H1 (cell line): Measurements from ENCODE around the gene SSC5D. TPM values are rescaled to one million over a fixed set of nuclear protein-coding genes. Genes with fewer than 3 reads are reported as not detected.

ENCODE experiments used
- CTCF ChIA-PET: fragments of 300-600 bp; sonication (Branson Sonifier 250); formaldehyde crosslinking; loops from one replicate; lab custom pipeline; 2021; ENCODE audit not compliant: partially characterized antibody; lab: Charles Lee
- POLR2A ChIA-PET: fragments of 300-600 bp; sonication (Branson Sonifier 250); formaldehyde crosslinking; loops from one replicate; lab custom pipeline; 2021; ENCODE audit warnings: inconsistent platforms; ENCODE audit not compliant: partially characterized antibody; lab: Charles Lee
- DNase-seq, 2 experiments: peaks; one replicate each; pipeline versions ENCODE4 v3.0.0 to v3.0.0-alpha.2; 2010 to 2022; ENCODE audit warnings: low spot score in 2 of 2, low read depth in 1 of 2, mixed read lengths in 1 of 2
- FAIRE-seq: peaks from 2 replicates; lab custom pipeline; 2011; peaks lifted over from hg19 to GRCh38; lab: Jason Lieb, UNC
- H2AFZ ChIP-seq: 2 replicates; pipeline ENCODE4 v1.8.1; 2012; ENCODE audit warnings: low read length, inconsistent platforms
- H2AK5ac ChIP-seq: 2 replicates; pipeline ENCODE4 v1.6.1; 2013; ENCODE audit warnings: low read depth, low read length
- H2BK120ac ChIP-seq: replicated peaks from 2 replicates; pipeline ENCODE3; 2013; ENCODE audit warnings: low read depth, low read length, inconsistent platforms
- H2BK12ac ChIP-seq: 2 replicates; pipeline ENCODE4 v1.6.1; 2013; ENCODE audit warnings: low read depth, low read length
- H2BK15ac ChIP-seq: 2 replicates; pipeline ENCODE4 v1.6.1; 2013; ENCODE audit warnings: low read length
- H2BK20ac ChIP-seq: 2 replicates; pipeline ENCODE4 v1.6.1; 2013; ENCODE audit warnings: low read length
- H2BK5ac ChIP-seq: 2 replicates; pipeline ENCODE4 v1.6.1; 2013; ENCODE audit warnings: low read depth, low read length
- H3K14ac ChIP-seq: 2 replicates; pipeline ENCODE4 v1.6.1; 2013; ENCODE audit warnings: inconsistent platforms; ENCODE audit not compliant: insufficient read length
- H3K18ac ChIP-seq: 2 replicates; pipeline ENCODE4 v1.6.1; 2013; ENCODE audit warnings: low read length; ENCODE audit errors: extremely low read depth
- H3K23ac ChIP-seq: 2 replicates; pipeline ENCODE4 v1.6.1; 2013; ENCODE audit warnings: inconsistent platforms; ENCODE audit not compliant: insufficient read length
- H3K23me2 ChIP-seq: 2 replicates; pipeline ENCODE4 v1.6.1; 2013; ENCODE audit warnings: low read depth, low read length
- H3K27ac ChIP-seq: 2 replicates; pipeline ENCODE4 v1.6.1; 2011; ENCODE audit warnings: low read depth, low read length, inconsistent platforms
- H3K27me3 ChIP-seq, 4 experiments: replicated peaks in 1 of 4; 1 replicate in 1 of 4; 2 replicates in 3 of 4; pipeline versions ENCODE4 v1.6.1 to v1.8.1; 2011 to 2013; ENCODE audit warnings: low read length in 3 of 4, mild to moderate bottlenecking in 3 of 4, inconsistent platforms in 2 of 4, mixed read lengths in 2 of 4, moderate library complexity in 1 of 4; ENCODE audit not compliant: control insufficient read depth in 3 of 4, insufficient read depth in 3 of 4; ENCODE audit errors: extremely low read depth in 1 of 4
- H3K36me3 ChIP-seq, 4 experiments: 2 replicates each; pipeline versions ENCODE4 v1.6.1 to v1.8.1; 2011 to 2013; ENCODE audit warnings: mild to moderate bottlenecking in 4 of 4, low read length in 3 of 4, moderate library complexity in 2 of 4, control low read depth in 1 of 4, inconsistent platforms in 1 of 4; ENCODE audit not compliant: insufficient read depth in 4 of 4, control insufficient read depth in 2 of 4
- H3K4ac ChIP-seq: replicated peaks from 2 replicates; pipeline ENCODE3; 2013; ENCODE audit warnings: low read length, low read depth, mixed read lengths, inconsistent platforms; ENCODE audit not compliant: insufficient read length
- H3K4me1 ChIP-seq, 4 experiments: replicated peaks in 1 of 4; 1 replicate in 1 of 4; 2 replicates in 3 of 4; pipeline versions ENCODE4 v1.6.1 to v1.8.1; 2011 to 2013; ENCODE audit warnings: low read length in 3 of 4, inconsistent platforms in 2 of 4, mixed read lengths in 1 of 4; ENCODE audit not compliant: insufficient read depth in 4 of 4, control insufficient read depth in 3 of 4
- H3K4me2 ChIP-seq, 2 experiments: 2 replicates each; pipeline versions ENCODE4 v1.6.1 to v1.8.1; 2011 to 2013; ENCODE audit warnings: low read depth in 2 of 2, low read length in 2 of 2, control low read depth in 1 of 2, inconsistent platforms in 1 of 2, mild to moderate bottlenecking in 1 of 2; ENCODE audit not compliant: insufficient read depth in 1 of 2
- H3K4me3 ChIP-seq, 4 experiments: fragments of 200-600, 300-600 bp in 1 of 4; sonication (generic), shearing (Covaris generic), sonication (Bioruptor Twin) in 1 of 4; 2 replicates each; pipeline versions ENCODE4 v1.5.1 to v1.8.1; 2011 to 2016; ENCODE audit warnings: low read length in 4 of 4, low read depth in 3 of 4, control low read depth in 2 of 4, inconsistent platforms in 2 of 4, mild to moderate bottlenecking in 2 of 4, mixed read lengths in 1 of 4, moderate library complexity in 1 of 4; ENCODE audit not compliant: insufficient read depth in 2 of 4; ENCODE audit errors: extremely low read depth in 1 of 4
- H3K56ac ChIP-seq: replicated peaks from 2 replicates; pipeline ENCODE3; 2013; ENCODE audit warnings: low read depth, mild to moderate bottlenecking, mixed read lengths, low read length, inconsistent platforms; ENCODE audit not compliant: insufficient read length
- H3K79me1 ChIP-seq: 2 replicates; pipeline ENCODE4 v1.6.1; 2013; ENCODE audit warnings: low read depth, low read length, control low read depth
- H3K79me2 ChIP-seq, 2 experiments: 2 replicates each; pipeline versions ENCODE4 v1.6.1 to v1.8.1; 2012 to 2013; ENCODE audit warnings: low read length in 2 of 2, mild to moderate bottlenecking in 2 of 2, inconsistent platforms in 1 of 2; ENCODE audit not compliant: insufficient read depth in 2 of 2, control insufficient read depth in 1 of 2
- H3K9ac ChIP-seq, 4 experiments: replicated peaks in 1 of 4; 1 replicate in 1 of 4; 2 replicates in 3 of 4; pipeline versions ENCODE4 v1.6.1 to v1.8.1; 2011 to 2013; ENCODE audit warnings: low read depth in 3 of 4, low read length in 3 of 4, control low read depth in 2 of 4, mild to moderate bottlenecking in 2 of 4, moderate library complexity in 2 of 4, inconsistent platforms in 1 of 4; ENCODE audit errors: extremely low read depth in 1 of 4
- H3K9me3 ChIP-seq, 2 experiments: 2 replicates each; pipeline versions ENCODE4 v1.6.1 to v1.8.1; 2012 to 2013; ENCODE audit warnings: mild to moderate bottlenecking in 2 of 2, moderate library complexity in 2 of 2, control low read depth in 1 of 2, inconsistent platforms in 1 of 2, low read depth in 1 of 2, low read length in 1 of 2, mixed read lengths in 1 of 2; ENCODE audit not compliant: insufficient read depth in 2 of 2
- H4K20me1 ChIP-seq, 2 experiments: replicated peaks in 1 of 2; 2 replicates each; pipeline versions ENCODE3 to v1.8.1; 2011 to 2013; ENCODE audit warnings: inconsistent platforms in 2 of 2, low read length in 2 of 2, mild to moderate bottlenecking in 1 of 2; ENCODE audit not compliant: insufficient read depth in 2 of 2, control insufficient read depth in 1 of 2
- H4K5ac ChIP-seq: 2 replicates; pipeline ENCODE4 v1.6.1; 2013; ENCODE audit warnings: low read length, low read depth, mixed read lengths, inconsistent platforms; ENCODE audit not compliant: insufficient read length
- H4K8ac ChIP-seq: 2 replicates; pipeline ENCODE4 v1.8.0; 2013; ENCODE audit warnings: mild to moderate bottlenecking, moderate library complexity, low read length, inconsistent platforms; ENCODE audit not compliant: insufficient read depth; ENCODE audit errors: extremely low read depth
- H4K91ac ChIP-seq: replicated peaks from 2 replicates; pipeline ENCODE3; 2013; ENCODE audit warnings: low read length, mixed read lengths, inconsistent platforms; ENCODE audit not compliant: insufficient read length
- ATF3 ChIP-seq: IDR thresholded peaks from 2 replicates; pipeline ENCODE4 v1.6.1; 2011; ENCODE audit warnings: low read depth, mild to moderate bottlenecking, low read length; ENCODE audit not compliant: insufficient read depth
- CTCF ChIP-seq, 3 experiments: IDR thresholded peaks; 1 replicate in 2 of 3; 2 replicates in 1 of 3; pipeline versions ENCODE4 v1.5.1 to v1.6.1; 2011; ENCODE audit warnings: low read length in 3 of 3, mild to moderate bottlenecking in 3 of 3, inconsistent platforms in 2 of 3, low read depth in 1 of 3, moderate library complexity in 1 of 3; ENCODE audit not compliant: insufficient read depth in 1 of 3; ENCODE audit errors: control extremely low read depth in 1 of 3
- EZH2 ChIP-seq: fragments of 200-600 bp; sonication (generic); IDR thresholded peaks from 2 replicates; pipeline ENCODE4 v1.7.1; 2012; ENCODE audit warnings: low read depth, mild to moderate bottlenecking, moderate library complexity, low read length, inconsistent platforms; ENCODE audit not compliant: severe bottlenecking
- JUN ChIP-seq: IDR thresholded peaks from 2 replicates; pipeline ENCODE4 v1.6.1; 2011; ENCODE audit warnings: low read depth, mild to moderate bottlenecking, improper control_type of control experiment, low read length
- KDM5A ChIP-seq: fragments of 200-600 bp; IDR thresholded peaks from 2 replicates; pipeline ENCODE4 v1.7.1; 2012; ENCODE audit warnings: mild to moderate bottlenecking, low read length, inconsistent platforms, mixed read lengths
- NRF1 ChIP-seq: IDR thresholded peaks from 2 replicates; pipeline ENCODE4 v1.6.1; 2011; ENCODE audit warnings: mild to moderate bottlenecking, low read depth, low read length, improper control_type of control experiment
- SP2 ChIP-seq: IDR thresholded peaks from 2 replicates; pipeline ENCODE4 v1.6.1; 2012; ENCODE audit warnings: mild to moderate bottlenecking, low read length, inconsistent platforms
- TAF1 ChIP-seq: IDR thresholded peaks from 2 replicates; pipeline ENCODE4 v1.6.1; 2011; ENCODE audit warnings: mild to moderate bottlenecking, low read depth, low read length
- TAF7 ChIP-seq: optimal IDR thresholded peaks from 2 replicates; pipeline ENCODE3; 2011; ENCODE audit warnings: low read depth, mild to moderate bottlenecking, inconsistent platforms, low read length, moderate library complexity, borderline replicate concordance
- TEAD4 ChIP-seq: IDR thresholded peaks from 2 replicates; pipeline ENCODE4 v1.6.1; 2012; ENCODE audit warnings: low read depth, low read length, inconsistent platforms, mixed read lengths
- WGBS, 2 experiments: shearing (Covaris generic) in 1 of 2; methylation state at CpG; one replicate each; pipeline versions ENCODE4 v1.1.6 to v1.1.7; 2013 to 2015; ENCODE audit warnings: low lambda C conversion rate in 2 of 2, mixed read lengths in 2 of 2, inconsistent platforms in 1 of 2, low coverage in 1 of 2, missing lambda C conversion rate in 1 of 2; ENCODE audit not compliant: insufficient replicate concordance in 2 of 2, insufficient coverage in 1 of 2, insufficient read length in 1 of 2; ENCODE audit errors: extremely low coverage in 1 of 2, missing lambda C conversion rate in 1 of 2; 5-methylcytosine and 5-hydroxymethylcytosine counted together
- polyA plus RNA-seq, 7 experiments: library from polyadenylated mRNA; depleted of rRNA in 3 of 7; stranded (reverse) in 5 of 7; unstranded in 2 of 7; fragments of >200 nt in 5 of 7; fragments of 200-250 nt in 2 of 7; gene quantifications; 1 replicate in 5 of 7; 2 replicates in 1 of 7; 4 replicates in 1 of 7; pipeline versions ENCODE4 v1.2.1 to v1.2.3, GENCODE V29; 2011 to 2013; ENCODE audit warnings: missing spikeins in 2 of 7, mixed read lengths in 2 of 7
- total RNA-seq: library from RNA; stranded (reverse); fragmentation: NEBNext Ultra II Directional; extraction: Animal tissue kit (Norgen Biotek cat#: 25700); gene quantifications from 2 replicates; pipeline ENCODE4 v1.2.1, GENCODE V29; 2021

SSC5D gene
- total and polyA plus RNA-seq, 2 of the 8 experiments (the other 6 are each of a cell fraction or from before 2014, with no cell fraction given) = 0.39 to 1.7 TPM

- Histone ChIP-seq H3K79me2 (no peaks in the 10 kb centered on the region), H3K18ac (no peak overlapping the region), H2BK5ac (no peak overlapping the region), H3K4me3 (no peak overlapping the region), H3K27ac (no peak overlapping the region), H3K27me3 (no peaks in the 10 kb centered on the region), H4K91ac (no peak overlapping the region), H4K8ac (no peak overlapping the region), H3K4me2 (no peak overlapping the region), H3K9me3 (peaks cover 0 to 7% of the 10 kb centered on the region in 2 experiments; a peak in 2 of 4 replicates), H4K5ac (no peak overlapping the region), H3K14ac (no peak overlapping the region), H3K23me2 (no peaks in the 10 kb centered on the region), H2BK15ac (no peak overlapping the region), H2AFZ (no peak overlapping the region), H3K4me1 (peaks cover 0 to 9% (median 2%) of the 10 kb centered on the region in 4 experiments; a peak in 3 of 7 replicates), H3K9ac (no peak overlapping the region), H2BK12ac (no peak overlapping the region), H3K79me1 (no peaks in the 10 kb centered on the region), H2AK5ac (no peak overlapping the region), H2BK20ac (no peak overlapping the region), H3K23ac (no peak overlapping the region), H3K56ac (no peak overlapping the region), H3K36me3 (no peaks in the 10 kb centered on the region; a peak in 1 of 8 replicates), H4K20me1 (peaks cover 0 to 9% of the 10 kb centered on the region in 2 experiments), H3K4ac (no peak overlapping the region), H2BK120ac (no peak overlapping the region)
- WGBS, 2 experiments = 93% methylated on average over 20 of the region's 26 CpGs; no CpG with 5 or more reads in 1 of the 2 experiments
- CTCF ChIA-PET = interaction anchor here (0.6 to 1.5 kb wide), 2 partner anchors 14 to 73 kb away, joined by 3 read pairs; no protein-coding TSS in a partner anchor
- POLR2A ChIA-PET = interaction anchor here (0.9 to 1.1 kb wide), 2 partner anchors 19 to 37 kb away, joined by 3 read pairs; no protein-coding TSS in a partner anchor
- DNase-seq (no peak), FAIRE-seq (no peak)
- TF ChIP-seq ATF3 = no peak
- TF ChIP-seq KDM5A = no peak
- no peak for TF ChIP-seq JUN
- no peak for TF ChIP-seq TEAD4
- no peak for TF ChIP-seq EZH2
- no peak for TF ChIP-seq TAF1
- TF ChIP-seq TAF7 = no peak
- TF ChIP-seq NRF1 = no peak
- no peak for TF ChIP-seq SP2
- TF ChIP-seq CTCF (IDR thresholded peaks at IDR 0.05; ENCODE audit: control extremely low read depth in 1 of 3, insufficient read depth in 1 of 3, low read depth in 1 of 3, low read length in 3 of 3) = no peak
Observed at GRCh38 chr19:55530996-55531395, 42.8 kb downstream of the SSC5D start.
